Astrocyte (in vitro differentiated cells and primary cell): ENCODE measurements around the gene CCZ1. TPM values are rescaled to one million over a fixed set of nuclear protein-coding genes. Genes with fewer than 3 reads are reported as not detected.
"Not testable (repeated sequence)": the region's sequence is repeated elsewhere in the genome, so short reads cannot be mapped to it uniquely, and the experiment has no call there.

Experiments
- DNase-seq: peaks from one replicate; pipeline ENCODE4 v3.0.0-alpha.2; 2010; ENCODE audit warnings: low read depth
- FAIRE-seq: peaks from 2 replicates; lab custom pipeline; 2011; peaks lifted over from hg19 to GRCh38; lab: Jason Lieb, UNC
- H2AFZ ChIP-seq: 2 replicates; pipeline ENCODE4 v1.6.0; 2012; ENCODE audit warnings: low read depth, low read length, inconsistent platforms
- H3K27ac ChIP-seq: 2 replicates; pipeline ENCODE4 v1.5.1; 2011; ENCODE audit warnings: low read depth, low read length, inconsistent platforms
- H3K27me3 ChIP-seq: 2 replicates; pipeline ENCODE4 v1.6.0; 2011; ENCODE audit warnings: low read length, inconsistent platforms; ENCODE audit not compliant: insufficient read depth
- H3K36me3 ChIP-seq: 2 replicates; pipeline ENCODE4 v1.5.1; 2011; ENCODE audit warnings: low read length, inconsistent platforms; ENCODE audit not compliant: insufficient read depth
- H3K4me1 ChIP-seq: 2 replicates; pipeline ENCODE4 v1.5.1; 2011; ENCODE audit warnings: low read length, inconsistent platforms; ENCODE audit not compliant: insufficient read depth
- H3K4me2 ChIP-seq: 2 replicates; pipeline ENCODE4 v1.6.0; 2012; ENCODE audit warnings: low read length, inconsistent platforms
- H3K4me3 ChIP-seq: 2 replicates; pipeline ENCODE4 v1.5.1; 2011; ENCODE audit warnings: low read depth, mild to moderate bottlenecking, low read length, inconsistent platforms; ENCODE audit not compliant: insufficient read depth
- H3K79me2 ChIP-seq: 2 replicates; pipeline ENCODE4 v1.6.0; 2012; ENCODE audit warnings: mild to moderate bottlenecking, low read length, inconsistent platforms; ENCODE audit not compliant: insufficient read depth
- H3K9ac ChIP-seq: 2 replicates; pipeline ENCODE4 v1.6.0; 2012; ENCODE audit warnings: mild to moderate bottlenecking, low read length, inconsistent platforms
- H3K9me3 ChIP-seq: 2 replicates; pipeline ENCODE4 v1.5.1; 2012; ENCODE audit warnings: low read depth, mild to moderate bottlenecking, low read length, inconsistent platforms; ENCODE audit not compliant: insufficient read depth
- H4K20me1 ChIP-seq: 2 replicates; pipeline ENCODE4 v1.6.0; 2012; ENCODE audit warnings: low read length, inconsistent platforms; ENCODE audit not compliant: insufficient read depth
- H3K27ac Mint-ChIP-seq: one replicate; pipeline ENCODE4 v1.8.0; 2021; ENCODE audit warnings: mild to moderate bottlenecking, mixed read lengths; ENCODE audit not compliant: unreplicated experiment
- H3K27me3 Mint-ChIP-seq: one replicate; pipeline ENCODE4 v1.8.0; 2021; ENCODE audit warnings: low read depth, mixed read lengths; ENCODE audit not compliant: unreplicated experiment
- H3K36me3 Mint-ChIP-seq: one replicate; pipeline ENCODE4 v1.8.0; 2021; ENCODE audit warnings: low read depth, mixed read lengths; ENCODE audit not compliant: unreplicated experiment
- H3K4me1 Mint-ChIP-seq: one replicate; pipeline ENCODE4 v1.8.0; 2021; ENCODE audit warnings: low read depth, mixed read lengths; ENCODE audit not compliant: unreplicated experiment
- H3K4me3 Mint-ChIP-seq: one replicate; pipeline ENCODE4 v1.8.0; 2021; ENCODE audit warnings: mild to moderate bottlenecking, moderate library complexity, mixed read lengths; ENCODE audit not compliant: unreplicated experiment
- H3K9me3 Mint-ChIP-seq: one replicate; pipeline ENCODE4 v1.8.0; 2021; ENCODE audit warnings: mild to moderate bottlenecking, mixed read lengths; ENCODE audit not compliant: unreplicated experiment
- total RNA-seq: library from RNA; stranded (reverse); gene quantifications from 2 replicates; pipeline ENCODE4 v1.2.1, GENCODE V29; 2021

The CCZ1 gene
- total RNA-seq, 1 donor from 2014 or later, result 69.2 TPM

DNA sequence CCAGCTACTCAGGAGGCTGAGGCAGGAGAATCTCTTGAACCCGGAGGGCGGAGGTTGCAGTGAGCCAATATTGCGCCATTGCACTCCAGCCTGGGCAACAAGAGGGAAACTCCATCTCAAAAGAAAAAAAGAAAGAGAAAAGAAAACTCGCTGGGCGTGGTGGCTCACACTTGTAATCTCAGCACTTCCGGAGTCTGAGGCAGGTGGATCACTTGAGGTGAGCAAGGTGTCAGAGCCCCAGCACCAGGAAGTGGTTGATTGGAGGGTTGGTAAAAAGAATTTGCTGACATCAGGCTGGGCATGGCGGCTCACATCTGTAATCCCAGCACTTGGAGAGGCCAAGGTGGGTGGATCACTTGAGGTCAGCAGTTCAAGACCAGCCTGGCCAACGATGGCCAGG lies 40.0 kb upstream of the CCZ1 start:
- not testable (repeated sequence) for H3K9ac ChIP-seq, DNase-seq, H3K9me3 ChIP-seq, H3K36me3 ChIP-seq, FAIRE-seq, H3K4me3 ChIP-seq, H3K27me3 ChIP-seq, H4K20me1 ChIP-seq, H3K36me3 Mint-ChIP-seq, H3K4me3 Mint-ChIP-seq, H3K4me2 ChIP-seq, H3K9me3 Mint-ChIP-seq, H3K27ac ChIP-seq, H3K4me1 Mint-ChIP-seq, H3K27ac Mint-ChIP-seq, H2AFZ ChIP-seq, H3K4me1 ChIP-seq, H3K79me2 ChIP-seq
- H3K27me3 Mint-ChIP-seq, result peaks cover 13% of the 10 kb centered on the region

DNA sequence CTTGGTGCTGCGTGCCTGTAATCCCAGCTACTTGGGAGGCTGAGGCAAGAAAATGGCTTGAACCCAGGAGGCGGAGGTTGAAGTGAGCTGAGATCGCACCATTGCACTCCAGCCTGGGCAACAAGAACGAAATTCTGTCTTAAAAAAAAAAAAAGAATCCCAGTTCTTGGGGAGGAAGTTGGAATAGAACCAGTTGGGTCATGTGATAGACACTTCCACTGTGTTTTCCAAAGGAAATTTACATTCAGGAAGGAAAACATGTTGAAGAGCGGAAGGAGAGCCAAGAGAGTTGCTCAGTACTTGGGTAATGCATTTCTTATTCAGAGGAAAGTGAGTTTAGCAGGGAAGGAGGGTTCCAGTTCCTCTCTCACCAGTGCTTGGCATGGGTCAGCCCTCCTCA lies 37.3 kb upstream of the CCZ1 start:
- H3K79me2 ChIP-seq, H3K9me3 ChIP-seq, H3K36me3 Mint-ChIP-seq, H3K4me3 Mint-ChIP-seq, H3K9ac ChIP-seq, H3K9me3 Mint-ChIP-seq, DNase-seq, H3K4me2 ChIP-seq, H3K27ac ChIP-seq, H3K4me1 ChIP-seq, H4K20me1 ChIP-seq, H3K36me3 ChIP-seq, H2AFZ ChIP-seq, H3K27me3 ChIP-seq, H3K4me1 Mint-ChIP-seq, FAIRE-seq, H3K27ac Mint-ChIP-seq, H3K4me3 ChIP-seq: not testable (repeated sequence)
- H3K27me3 Mint-ChIP-seq, result peaks cover 27% of the 10 kb centered on the region

DNA sequence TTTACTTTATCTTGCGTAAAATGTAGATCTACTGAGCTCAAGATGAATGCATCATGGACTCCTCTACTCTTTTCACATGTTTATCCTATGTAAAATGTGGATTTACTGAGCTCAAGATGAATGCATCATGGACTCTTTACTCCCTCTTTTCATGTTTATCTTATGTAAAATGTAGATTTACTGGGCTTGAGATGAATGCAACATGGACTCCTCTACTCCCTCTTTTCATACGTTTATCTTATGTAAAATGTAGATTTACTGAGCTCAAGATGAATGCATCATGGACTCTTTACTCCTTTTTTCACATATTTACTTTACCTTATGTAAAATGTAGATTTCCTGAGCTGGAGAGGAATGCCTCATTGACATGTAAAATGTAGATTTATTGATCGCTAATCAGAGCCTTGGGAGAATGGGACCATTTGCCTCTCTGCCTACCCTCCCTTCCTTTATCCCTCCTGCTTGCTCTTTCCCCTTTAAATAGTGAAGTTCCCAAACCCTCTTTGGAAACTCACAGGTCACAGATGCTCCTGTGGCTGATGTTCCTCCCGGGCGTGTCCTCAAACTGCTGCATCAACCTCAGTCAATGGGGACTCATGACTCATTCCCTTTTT lies 35.7 kb upstream of the CCZ1 start:
- not testable (repeated sequence) for H3K36me3 Mint-ChIP-seq, FAIRE-seq
- peaks cover 27% of the 10 kb centered on the region for H3K27me3 Mint-ChIP-seq

DNA sequence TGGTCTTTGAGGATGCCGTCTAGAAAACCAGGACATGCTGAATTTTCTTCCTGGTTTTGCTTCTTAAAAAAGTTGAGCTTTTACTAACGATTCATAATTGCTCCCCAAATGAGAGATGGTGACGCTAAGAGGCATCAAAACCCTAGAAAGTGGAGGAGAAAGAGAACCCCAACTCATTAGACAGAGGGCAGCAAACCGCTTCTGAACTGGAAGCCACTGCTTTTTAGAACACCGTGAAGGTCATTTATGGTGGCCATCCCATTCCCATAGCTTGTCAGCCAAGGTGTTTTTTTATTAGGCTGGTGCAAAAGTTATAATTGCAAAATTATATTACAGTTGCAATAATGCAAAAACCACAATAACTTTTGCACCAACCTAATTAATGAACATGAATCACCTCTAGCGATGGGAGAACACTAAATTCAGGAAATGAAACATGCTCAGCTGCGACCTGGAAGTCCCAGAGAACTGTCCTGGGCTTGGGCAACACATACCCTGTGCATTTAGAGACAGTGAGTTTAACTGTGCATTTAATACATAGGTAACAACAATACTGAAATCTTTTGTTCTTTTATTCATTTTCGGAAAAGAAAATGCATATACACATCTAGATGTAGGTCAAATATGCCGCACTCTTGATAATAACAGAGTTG lies 33.1 kb upstream of the CCZ1 start:
- not testable (repeated sequence) for FAIRE-seq

More for the DNA sequence above, 35.7 kb upstream of the CCZ1 start:
- not testable (repeated sequence) for H3K4me3 Mint-ChIP-seq, H3K9ac ChIP-seq, H4K20me1 ChIP-seq, H3K4me3 ChIP-seq, H3K79me2 ChIP-seq, H3K27ac Mint-ChIP-seq, DNase-seq, H3K9me3 Mint-ChIP-seq, H2AFZ ChIP-seq, H3K36me3 ChIP-seq, H3K4me1 ChIP-seq, H3K27ac ChIP-seq, H3K27me3 ChIP-seq, H3K9me3 ChIP-seq, H3K4me1 Mint-ChIP-seq, H3K4me2 ChIP-seq

More for the DNA sequence above, 33.1 kb upstream of the CCZ1 start:
- H3K9me3 Mint-ChIP-seq, H2AFZ ChIP-seq, H3K79me2 ChIP-seq, H3K4me1 Mint-ChIP-seq, H3K27me3 ChIP-seq, H3K9me3 ChIP-seq, H3K36me3 ChIP-seq, H4K20me1 ChIP-seq, H3K9ac ChIP-seq, H3K27ac Mint-ChIP-seq, H3K4me2 ChIP-seq, H3K4me3 Mint-ChIP-seq, H3K4me3 ChIP-seq, H3K4me1 ChIP-seq, H3K27ac ChIP-seq, H3K36me3 Mint-ChIP-seq, DNase-seq: not testable (repeated sequence)
- H3K27me3 Mint-ChIP-seq, result peaks cover 27% of the 10 kb centered on the region
